ENCODE results near the gene SCARB1.

The SCARB1 gene

GRCh38 chr12:124817076-124818000 is 46.3 kb downstream of the SCARB1 start:
- DNase-seq = no peak

GRCh38 chr12:124816295-124816854 is 47.3 kb downstream of the SCARB1 start:
- DNase-seq = no peak

- no peak for DNase-seq
Measured at GRCh38 chr12:124814741-124815613, 48.7 kb downstream of the SCARB1 start.

- DNase-seq = no peak
Measured at GRCh38 chr12:124813782-124814181, 49.9 kb downstream of the SCARB1 start.

GRCh38 chr12:124812979-124813378 is 50.7 kb downstream of the SCARB1 start:
- DNase-seq = no peak

GRCh38 chr12:124812356-124812755 is 51.3 kb downstream of the SCARB1 start:
- DNase-seq = no peak

GRCh38 chr12:124811633-124812032 is 52.0 kb downstream of the SCARB1 start:
- no peak for DNase-seq

GRCh38 chr12:124809878-124810277 is 53.8 kb downstream of the SCARB1 start:
- DNase-seq = no peak

- DNase-seq = no peak
Measured at GRCh38 chr12:124809391-124809790, 54.3 kb downstream of the SCARB1 start.

- no peak for DNase-seq
Measured at GRCh38 chr12:124808272-124808671, 55.4 kb downstream of the SCARB1 start.

- DNase-seq = no peak
Measured at GRCh38 chr12:124805876-124806668, 57.6 kb downstream of the SCARB1 start.

- DNase-seq = no peak
Measured at GRCh38 chr12:124805050-124805449, 58.6 kb downstream of the SCARB1 start.

GRCh38 chr12:124804011-124804621 is 59.5 kb downstream of the SCARB1 start:
- no peak for DNase-seq

- DNase-seq = no peak
Measured at GRCh38 chr12:124802361-124802760, 61.3 kb downstream of the SCARB1 start.

- DNase-seq = no peak
Measured at GRCh38 chr12:124800506-124800905, 63.2 kb downstream of the SCARB1 start.

GRCh38 chr12:124797321-124797720 is 66.3 kb downstream of the SCARB1 start:
- DNase-seq = no peak

GRCh38 chr12:124796303-124796960 is 67.2 kb downstream of the SCARB1 start:
- no peak for DNase-seq

- no peak for DNase-seq
Measured at GRCh38 chr12:124795081-124795948, 68.3 kb downstream of the SCARB1 start.

- DNase-seq = no peak
Measured at GRCh38 chr12:124792961-124793441, 70.7 kb downstream of the SCARB1 start.

- DNase-seq = no peak
Measured at GRCh38 chr12:124792156-124792555, 71.5 kb downstream of the SCARB1 start.

Measured in activated T-cell treated with anti-CD3 and anti-CD28 coated beads for 4 hours (primary cell).